ELF-1 (cell line): ENCODE measurements around the gene TMEM47.

Source experiments
- DNase-seq: peaks from one replicate; pipeline ENCODE4 v3.0.0-alpha.2; 2016; ENCODE audit warnings: low read depth, low spot score

The TMEM47 gene

GRCh38 chrX:34585561-34585960, 71.5 kb downstream of the TMEM47 start:
- DNase-seq, result no peak

- DNase-seq, result no peak
Measured at GRCh38 chrX:34584781-34585180, 72.3 kb downstream of the TMEM47 start.

DNA sequence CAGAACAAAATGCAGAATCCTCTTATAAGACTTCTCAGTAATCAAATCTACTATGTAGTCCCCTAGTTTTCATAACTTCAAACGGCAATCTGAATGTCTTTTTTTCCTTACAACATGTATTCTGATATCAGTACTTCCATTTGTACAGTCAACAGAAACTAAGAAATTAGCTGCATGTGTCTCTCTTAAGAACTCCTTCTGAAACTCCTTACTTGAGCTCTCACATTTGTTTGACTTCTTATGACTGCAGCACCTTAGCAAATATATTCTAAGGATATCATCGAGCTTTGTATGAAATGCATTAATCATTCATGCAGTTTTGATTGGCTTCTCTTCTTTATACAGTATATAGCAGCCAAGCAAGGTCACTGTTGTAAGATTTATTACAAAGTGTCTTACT, 77.0 kb downstream of the TMEM47 start:
- DNase-seq, result no peak

GRCh38 chrX:34578237-34578636, 78.8 kb downstream of the TMEM47 start:
- no peak for DNase-seq
